Astrocyte (in vitro differentiated cells and primary cell): Measurements from ENCODE around the gene PLD2. TPM values are rescaled to one million over a fixed set of nuclear protein-coding genes. Genes with fewer than 3 reads are reported as not detected.

Experiments used
- DNase-seq: peaks from one replicate; pipeline ENCODE4 v3.0.0-alpha.2; 2010; ENCODE audit warnings: low read depth
- FAIRE-seq: peaks from 2 replicates; lab custom pipeline; 2011; peaks lifted over from hg19 to GRCh38; lab: Jason Lieb, UNC
- H2AFZ ChIP-seq: 2 replicates; pipeline ENCODE4 v1.6.0; 2012; ENCODE audit warnings: low read depth, low read length, inconsistent platforms
- H3K27ac ChIP-seq: 2 replicates; pipeline ENCODE4 v1.5.1; 2011; ENCODE audit warnings: low read depth, low read length, inconsistent platforms
- H3K27me3 ChIP-seq: 2 replicates; pipeline ENCODE4 v1.6.0; 2011; ENCODE audit warnings: low read length, inconsistent platforms; ENCODE audit not compliant: insufficient read depth
- H3K36me3 ChIP-seq: 2 replicates; pipeline ENCODE4 v1.5.1; 2011; ENCODE audit warnings: low read length, inconsistent platforms; ENCODE audit not compliant: insufficient read depth
- H3K4me1 ChIP-seq: 2 replicates; pipeline ENCODE4 v1.5.1; 2011; ENCODE audit warnings: low read length, inconsistent platforms; ENCODE audit not compliant: insufficient read depth
- H3K4me2 ChIP-seq: 2 replicates; pipeline ENCODE4 v1.6.0; 2012; ENCODE audit warnings: low read length, inconsistent platforms
- H3K4me3 ChIP-seq: 2 replicates; pipeline ENCODE4 v1.5.1; 2011; ENCODE audit warnings: low read depth, mild to moderate bottlenecking, low read length, inconsistent platforms; ENCODE audit not compliant: insufficient read depth
- H3K79me2 ChIP-seq: 2 replicates; pipeline ENCODE4 v1.6.0; 2012; ENCODE audit warnings: mild to moderate bottlenecking, low read length, inconsistent platforms; ENCODE audit not compliant: insufficient read depth
- H3K9ac ChIP-seq: 2 replicates; pipeline ENCODE4 v1.6.0; 2012; ENCODE audit warnings: mild to moderate bottlenecking, low read length, inconsistent platforms
- H3K9me3 ChIP-seq: 2 replicates; pipeline ENCODE4 v1.5.1; 2012; ENCODE audit warnings: low read depth, mild to moderate bottlenecking, low read length, inconsistent platforms; ENCODE audit not compliant: insufficient read depth
- H4K20me1 ChIP-seq: 2 replicates; pipeline ENCODE4 v1.6.0; 2012; ENCODE audit warnings: low read length, inconsistent platforms; ENCODE audit not compliant: insufficient read depth
- H3K27ac Mint-ChIP-seq: one replicate; pipeline ENCODE4 v1.8.0; 2021; ENCODE audit warnings: mild to moderate bottlenecking, mixed read lengths; ENCODE audit not compliant: unreplicated experiment
- H3K27me3 Mint-ChIP-seq: one replicate; pipeline ENCODE4 v1.8.0; 2021; ENCODE audit warnings: low read depth, mixed read lengths; ENCODE audit not compliant: unreplicated experiment
- H3K36me3 Mint-ChIP-seq: one replicate; pipeline ENCODE4 v1.8.0; 2021; ENCODE audit warnings: low read depth, mixed read lengths; ENCODE audit not compliant: unreplicated experiment
- H3K4me1 Mint-ChIP-seq: one replicate; pipeline ENCODE4 v1.8.0; 2021; ENCODE audit warnings: low read depth, mixed read lengths; ENCODE audit not compliant: unreplicated experiment
- H3K4me3 Mint-ChIP-seq: one replicate; pipeline ENCODE4 v1.8.0; 2021; ENCODE audit warnings: mild to moderate bottlenecking, moderate library complexity, mixed read lengths; ENCODE audit not compliant: unreplicated experiment
- H3K9me3 Mint-ChIP-seq: one replicate; pipeline ENCODE4 v1.8.0; 2021; ENCODE audit warnings: mild to moderate bottlenecking, mixed read lengths; ENCODE audit not compliant: unreplicated experiment
- EZH2 ChIP-seq: IDR thresholded peaks from 2 replicates; pipeline ENCODE4 v1.6.1; 2012; ENCODE audit warnings: mild to moderate bottlenecking, low read length, inconsistent platforms; ENCODE audit not compliant: insufficient read depth
- total RNA-seq: library from RNA; stranded (reverse); gene quantifications from 2 replicates; pipeline ENCODE4 v1.2.1, GENCODE V29; 2021
- TF ChIP-seq, protein P1 (sequence below): IDR thresholded peaks from 2 replicates; pipeline ENCODE4 v1.5.1; 2011; ENCODE audit warnings: low read depth, mild to moderate bottlenecking, inconsistent platforms, low read length, moderate library complexity; ENCODE audit not compliant: insufficient read depth

The PLD2 gene
- total RNA-seq, 1 donor from 2014 or later = 29.3 TPM

DNA sequence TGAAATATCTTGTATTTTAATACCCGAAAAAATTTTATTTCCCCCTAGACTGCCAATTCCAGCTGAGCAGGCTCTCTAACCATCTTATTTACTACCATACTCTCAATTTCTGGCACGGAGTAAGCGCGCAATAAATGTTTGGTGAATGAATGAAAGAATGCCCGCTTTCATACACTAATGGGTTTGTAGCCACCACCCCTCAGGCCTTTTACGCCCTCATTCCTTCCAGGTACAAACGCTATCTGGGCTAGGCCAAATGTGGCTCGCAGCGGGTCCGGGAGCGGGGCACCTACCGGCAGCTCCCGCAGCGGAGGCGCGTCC is 536 bp upstream of the PLD2 start:
- Mint-ChIP-seq H3K27ac (peak overlapping the region; percentile 80), H3K4me3 (peak overlapping the region; percentile 90), H3K9me3 (peaks cover 5% of the 10 kb centered on the region), H3K36me3 (peaks cover 11% of the 10 kb centered on the region), H3K27me3 (no peaks in the 10 kb centered on the region), H3K4me1 (peaks cover 3% of the 10 kb centered on the region)
- no peaks in the 10 kb centered on the region for H3K27me3 ChIP-seq
- no peak for DNase-seq
- peak overlapping the region; percentile 98 for H3K4me2 ChIP-seq
- peak overlapping the region; percentile 93 for H3K4me3 ChIP-seq
- H3K27ac ChIP-seq = no peak overlapping the region
- TF ChIP-seq, protein P1, sequence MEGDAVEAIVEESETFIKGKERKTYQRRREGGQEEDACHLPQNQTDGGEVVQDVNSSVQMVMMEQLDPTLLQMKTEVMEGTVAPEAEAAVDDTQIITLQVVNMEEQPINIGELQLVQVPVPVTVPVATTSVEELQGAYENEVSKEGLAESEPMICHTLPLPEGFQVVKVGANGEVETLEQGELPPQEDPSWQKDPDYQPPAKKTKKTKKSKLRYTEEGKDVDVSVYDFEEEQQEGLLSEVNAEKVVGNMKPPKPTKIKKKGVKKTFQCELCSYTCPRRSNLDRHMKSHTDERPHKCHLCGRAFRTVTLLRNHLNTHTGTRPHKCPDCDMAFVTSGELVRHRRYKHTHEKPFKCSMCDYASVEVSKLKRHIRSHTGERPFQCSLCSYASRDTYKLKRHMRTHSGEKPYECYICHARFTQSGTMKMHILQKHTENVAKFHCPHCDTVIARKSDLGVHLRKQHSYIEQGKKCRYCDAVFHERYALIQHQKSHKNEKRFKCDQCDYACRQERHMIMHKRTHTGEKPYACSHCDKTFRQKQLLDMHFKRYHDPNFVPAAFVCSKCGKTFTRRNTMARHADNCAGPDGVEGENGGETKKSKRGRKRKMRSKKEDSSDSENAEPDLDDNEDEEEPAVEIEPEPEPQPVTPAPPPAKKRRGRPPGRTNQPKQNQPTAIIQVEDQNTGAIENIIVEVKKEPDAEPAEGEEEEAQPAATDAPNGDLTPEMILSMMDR = no peak
- TF ChIP-seq EZH2 = no peak
- H3K36me3 ChIP-seq = peaks cover 3% of the 10 kb centered on the region
- peaks cover 10% of the 10 kb centered on the region for H3K4me1 ChIP-seq
- peak overlapping the region; percentile 85 for H2AFZ ChIP-seq
- peaks cover 5% of the 10 kb centered on the region for H3K79me2 ChIP-seq
- peaks cover 21% of the 10 kb centered on the region for H4K20me1 ChIP-seq
- no peaks in the 10 kb centered on the region for H3K9me3 ChIP-seq
- peak overlapping the region; percentile 89 for H3K9ac ChIP-seq
- no peak for FAIRE-seq

DNA sequence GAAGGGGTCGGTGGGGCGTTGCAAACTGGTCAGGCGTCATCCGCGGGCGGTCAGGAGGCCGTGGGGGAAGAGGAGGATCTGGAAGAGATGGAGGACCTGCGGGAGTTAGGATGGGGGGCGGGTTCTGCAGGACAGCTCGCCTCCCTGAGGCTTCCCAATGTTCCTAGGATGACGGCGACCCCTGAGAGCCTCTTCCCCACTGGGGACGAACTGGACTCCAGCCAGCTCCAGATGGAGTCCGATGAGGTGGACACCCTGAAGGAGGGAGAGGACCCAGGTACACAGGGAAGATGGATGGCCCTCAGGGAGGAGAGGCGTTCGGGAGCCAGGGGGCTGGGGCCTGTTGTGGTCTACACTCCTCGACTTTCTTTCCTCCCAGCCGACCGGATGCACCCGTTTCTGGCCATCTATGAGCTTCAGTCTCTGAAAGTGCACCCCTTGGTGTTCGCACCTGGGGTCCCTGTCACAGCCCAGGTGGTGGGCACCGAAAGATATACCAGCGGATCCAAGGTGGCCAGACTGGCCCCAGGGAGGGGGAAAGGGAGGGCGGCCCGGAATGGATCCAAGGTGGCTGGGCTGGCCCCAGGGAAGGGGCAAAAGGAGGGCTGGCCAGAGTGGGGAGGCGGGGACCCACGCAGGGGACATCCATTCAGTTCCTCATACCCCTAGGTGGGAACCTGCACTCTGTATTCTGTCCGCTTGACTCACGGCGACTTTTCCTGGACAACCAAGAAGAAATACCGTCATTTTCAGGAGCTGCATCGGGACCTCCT is 839 bp downstream of the PLD2 start:
- H3K9ac ChIP-seq = peak overlapping the region; percentile 89

More for the DNA sequence above, 839 bp downstream of the PLD2 start:
- H3K9me3 Mint-ChIP-seq = peaks cover 5% of the 10 kb centered on the region
- H2AFZ ChIP-seq = peak overlapping the region; percentile 52
- H3K4me1 ChIP-seq = peaks cover 10% of the 10 kb centered on the region
- H3K27ac ChIP-seq = no peak overlapping the region
- H3K9me3 ChIP-seq = no peaks in the 10 kb centered on the region
- no peak for TF ChIP-seq EZH2
- TF ChIP-seq, protein P1 = no peak
- peak overlapping the region; percentile 93 for H3K4me3 ChIP-seq
- DNase-seq (no peak), FAIRE-seq (no peak)
- H3K4me2 ChIP-seq = peak overlapping the region; percentile 98
- H3K36me3 ChIP-seq = peaks cover 3% of the 10 kb centered on the region
- peaks cover 5% of the 10 kb centered on the region for H3K79me2 ChIP-seq
- H3K27me3 Mint-ChIP-seq = no peaks in the 10 kb centered on the region
- peaks cover 3% of the 10 kb centered on the region for H3K4me1 Mint-ChIP-seq
- H3K27me3 ChIP-seq = no peaks in the 10 kb centered on the region
- peak overlapping the region; percentile 88 for H3K4me3 Mint-ChIP-seq
- peak overlapping the region; percentile 53 for H3K27ac Mint-ChIP-seq
- H3K36me3 Mint-ChIP-seq = peaks cover 11% of the 10 kb centered on the region
- H4K20me1 ChIP-seq = peaks cover 21% of the 10 kb centered on the region
